Measurements from ENCODE around the gene FSTL4.

GRCh38 chr5:133658327-133658726 is 46.0 kb upstream of the FSTL4 start:
- TF ChIP-seq, protein P1, sequence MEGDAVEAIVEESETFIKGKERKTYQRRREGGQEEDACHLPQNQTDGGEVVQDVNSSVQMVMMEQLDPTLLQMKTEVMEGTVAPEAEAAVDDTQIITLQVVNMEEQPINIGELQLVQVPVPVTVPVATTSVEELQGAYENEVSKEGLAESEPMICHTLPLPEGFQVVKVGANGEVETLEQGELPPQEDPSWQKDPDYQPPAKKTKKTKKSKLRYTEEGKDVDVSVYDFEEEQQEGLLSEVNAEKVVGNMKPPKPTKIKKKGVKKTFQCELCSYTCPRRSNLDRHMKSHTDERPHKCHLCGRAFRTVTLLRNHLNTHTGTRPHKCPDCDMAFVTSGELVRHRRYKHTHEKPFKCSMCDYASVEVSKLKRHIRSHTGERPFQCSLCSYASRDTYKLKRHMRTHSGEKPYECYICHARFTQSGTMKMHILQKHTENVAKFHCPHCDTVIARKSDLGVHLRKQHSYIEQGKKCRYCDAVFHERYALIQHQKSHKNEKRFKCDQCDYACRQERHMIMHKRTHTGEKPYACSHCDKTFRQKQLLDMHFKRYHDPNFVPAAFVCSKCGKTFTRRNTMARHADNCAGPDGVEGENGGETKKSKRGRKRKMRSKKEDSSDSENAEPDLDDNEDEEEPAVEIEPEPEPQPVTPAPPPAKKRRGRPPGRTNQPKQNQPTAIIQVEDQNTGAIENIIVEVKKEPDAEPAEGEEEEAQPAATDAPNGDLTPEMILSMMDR (IDR thresholded peaks at IDR 0.05) = no peak
- TF ChIP-seq POLR2A (IDR thresholded peaks at IDR 0.05) = no peak

All from uterus (tissue), 2 donors.